Measurements from ENCODE around the gene GNLY. TPM values are rescaled to one million over a fixed set of nuclear protein-coding genes. Genes with fewer than 3 reads are reported as not detected.
A peak's percentile ranks its signal among the peaks of the same experiment; 100 is the strongest.

The GNLY gene
- total and polyA plus RNA-seq, 7 experiments from 2014 or later: 5.9 to 780 (median 13.5) TPM

DNA sequence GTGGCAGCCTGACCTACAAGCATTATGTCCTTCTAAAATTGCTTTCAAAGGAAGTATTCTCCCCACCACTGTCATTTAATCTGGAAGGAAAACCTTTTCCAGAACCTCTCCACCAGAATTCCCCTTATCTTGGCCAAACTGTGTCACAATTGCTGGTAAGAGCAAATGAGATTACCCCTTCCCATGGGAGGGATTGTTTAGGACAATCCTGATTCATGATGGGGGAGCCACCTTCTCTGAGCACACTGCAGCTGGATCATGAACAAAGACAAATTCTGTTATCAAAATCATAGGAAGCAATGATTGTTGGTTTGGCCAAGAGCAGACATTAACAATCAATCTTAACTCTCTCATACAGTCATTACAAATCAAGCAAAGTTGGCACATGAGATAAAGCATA is 41.5 kb downstream of the GNLY start:
- no peak overlapping the region for H3K4me3 Mint-ChIP-seq
- CTCF ChIA-PET: interaction anchor here (0.5 kb wide), 1 partner anchor 211 kb away, joined by 3 read pairs; no protein-coding TSS in a partner anchor

DNA sequence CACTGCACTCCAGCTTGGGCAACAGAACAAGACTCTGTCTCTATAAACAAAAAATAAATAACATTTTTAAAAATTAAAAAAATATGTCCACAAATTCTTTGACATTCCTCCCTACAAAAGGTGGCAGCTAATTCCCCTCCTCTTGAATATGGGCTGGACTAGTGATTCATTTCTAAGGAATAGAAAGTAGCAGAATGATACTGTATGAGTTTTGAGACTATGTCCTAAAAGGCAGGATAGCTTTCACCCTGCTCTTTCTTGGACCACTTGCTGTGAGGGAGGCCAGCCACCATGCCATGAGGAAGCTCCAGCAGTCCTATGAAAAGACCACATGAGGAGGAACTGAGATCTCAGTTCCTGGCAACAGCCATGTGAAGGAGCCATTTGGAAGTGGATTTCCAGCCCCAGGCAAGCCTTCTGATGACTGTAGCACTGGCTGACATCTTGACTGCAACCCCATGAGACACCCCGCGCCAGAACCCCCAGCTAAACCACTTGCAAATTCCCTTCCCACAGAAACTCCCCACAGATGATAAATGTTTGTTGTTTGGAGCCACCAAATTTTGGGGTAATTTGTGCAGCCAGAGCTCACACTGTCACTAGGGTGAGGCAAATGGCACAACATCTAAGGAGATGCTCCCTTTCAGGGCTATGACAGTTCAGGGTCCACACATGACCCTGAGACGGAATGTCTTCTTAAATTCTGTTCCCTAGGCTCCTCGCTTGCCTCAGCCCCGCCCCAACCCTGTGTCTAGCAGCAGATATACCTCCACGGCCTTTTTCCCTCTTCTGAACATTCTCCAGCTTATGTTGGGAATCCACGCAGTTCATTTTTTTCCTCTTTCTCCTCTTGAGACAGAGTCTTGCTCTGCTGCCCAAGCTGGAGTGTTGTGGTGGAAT is 42.5 kb downstream of the GNLY start:
- Mint-ChIP-seq H3K27me3 (peaks cover 2 to 52% (median 15%) of the 10 kb centered on the region in 5 donors), H3K4me1 (no peaks in the 10 kb centered on the region), H3K9me3 (peaks cover 0 to 1% (median 0%) of the 10 kb centered on the region in 11 donors), H3K36me3 (no peaks in the 10 kb centered on the region), H3K27ac (no peak overlapping the region), H3K4me3 (no peak overlapping the region)
- H3K36me3 ChIP-seq (ENCODE audit: control insufficient read depth in 2 of 3, insufficient read depth in 3 of 3, low read length in 3 of 3): no peaks in the 10 kb centered on the region
- ATAC-seq (no peak), DNase-seq (no peak)
- ChIA-PET POLR2A (no interaction called here), CTCF (interaction anchor here (0.9 to 1.0 kb wide), 3 partner anchors 12 to 29 kb away, joined by 3 to 4 read pairs (median 3); no protein-coding TSS in a partner anchor)
- H3K27ac ChIP-seq (ENCODE audit: low read depth, low read length): no peak overlapping the region
- no peaks in the 10 kb centered on the region for H3K4me1 ChIP-seq (ENCODE audit: control insufficient read depth in 2 of 2, insufficient read depth in 2 of 2, low read length in 2 of 2)
- H3K27me3 ChIP-seq (ENCODE audit: control insufficient read depth in 2 of 2, insufficient read depth in 2 of 2, low read length in 2 of 2): no peaks in the 10 kb centered on the region
- intact Hi-C loops (cut with micrococcal nuclease): no loop called here
- H3K4me3 ChIP-seq (ENCODE audit: low read length): no peak overlapping the region
- no peaks in the 10 kb centered on the region for H3K9me3 ChIP-seq (ENCODE audit: control insufficient read depth in 2 of 3, low read length in 3 of 3)

More for the DNA sequence above, 41.5 kb downstream of the GNLY start:
- H3K27ac Mint-ChIP-seq: no peak overlapping the region
- Histone ChIP-seq H3K9me3 (ENCODE audit: control insufficient read depth in 2 of 3, low read length in 3 of 3) (no peaks in the 10 kb centered on the region), H3K27me3 (ENCODE audit: control insufficient read depth in 2 of 2, insufficient read depth in 2 of 2, low read length in 2 of 2) (no peaks in the 10 kb centered on the region), H3K4me3 (ENCODE audit: low read length) (no peak overlapping the region), H3K27ac (ENCODE audit: low read depth, low read length) (no peak overlapping the region), H3K36me3 (ENCODE audit: control insufficient read depth in 2 of 3, insufficient read depth in 3 of 3, low read length in 3 of 3) (no peaks in the 10 kb centered on the region), H3K4me1 (ENCODE audit: control insufficient read depth in 2 of 2, insufficient read depth in 2 of 2, low read length in 2 of 2) (no peaks in the 10 kb centered on the region)
- no peaks in the 10 kb centered on the region for H3K36me3 Mint-ChIP-seq
- DNase-seq: no peak
- intact Hi-C loops (cut with micrococcal nuclease): no loop called here
- POLR2A ChIA-PET: no interaction called here
- H3K27me3 Mint-ChIP-seq: peaks cover 0 to 45% (median 11%) of the 10 kb centered on the region in 5 donors
- peaks cover 0 to 1% (median 0%) of the 10 kb centered on the region in 11 donors for H3K9me3 Mint-ChIP-seq
- no peak for ATAC-seq
- no peaks in the 10 kb centered on the region for H3K4me1 Mint-ChIP-seq

- DNase-seq: no peak
- Histone ChIP-seq H3K27me3 (ENCODE audit: control insufficient read depth in 2 of 2, insufficient read depth in 2 of 2, low read length in 2 of 2) (no peaks in the 10 kb centered on the region), H3K4me1 (ENCODE audit: control insufficient read depth in 2 of 2, insufficient read depth in 2 of 2, low read length in 2 of 2) (no peaks in the 10 kb centered on the region), H3K36me3 (ENCODE audit: control insufficient read depth in 2 of 3, insufficient read depth in 3 of 3, low read length in 3 of 3) (no peaks in the 10 kb centered on the region), H3K9me3 (ENCODE audit: control insufficient read depth in 2 of 3, low read length in 3 of 3) (no peaks in the 10 kb centered on the region), H3K4me3 (ENCODE audit: low read length) (no peak overlapping the region), H3K27ac (ENCODE audit: low read depth, low read length) (no peak overlapping the region)
- H3K36me3 Mint-ChIP-seq: no peaks in the 10 kb centered on the region
- intact Hi-C loops (cut with micrococcal nuclease): no loop called here
- no peak for ATAC-seq
- POLR2A ChIA-PET: no interaction called here
- peaks cover 10 to 60% (median 18%) of the 10 kb centered on the region in 5 donors for H3K27me3 Mint-ChIP-seq
- H3K4me3 Mint-ChIP-seq: no peak overlapping the region
- peaks cover 0 to 1% (median 0%) of the 10 kb centered on the region in 11 donors for H3K9me3 Mint-ChIP-seq
- CTCF ChIA-PET: interaction anchor here (0.9 to 1.0 kb wide), 2 partner anchors 12 to 30 kb away, joined by 3 to 4 read pairs; no protein-coding TSS in a partner anchor
- H3K4me1 Mint-ChIP-seq: no peaks in the 10 kb centered on the region
- no peak overlapping the region for H3K27ac Mint-ChIP-seq
Measured at GRCh38 chr2:85737481-85737880, 43.3 kb downstream of the GNLY start.

DNA sequence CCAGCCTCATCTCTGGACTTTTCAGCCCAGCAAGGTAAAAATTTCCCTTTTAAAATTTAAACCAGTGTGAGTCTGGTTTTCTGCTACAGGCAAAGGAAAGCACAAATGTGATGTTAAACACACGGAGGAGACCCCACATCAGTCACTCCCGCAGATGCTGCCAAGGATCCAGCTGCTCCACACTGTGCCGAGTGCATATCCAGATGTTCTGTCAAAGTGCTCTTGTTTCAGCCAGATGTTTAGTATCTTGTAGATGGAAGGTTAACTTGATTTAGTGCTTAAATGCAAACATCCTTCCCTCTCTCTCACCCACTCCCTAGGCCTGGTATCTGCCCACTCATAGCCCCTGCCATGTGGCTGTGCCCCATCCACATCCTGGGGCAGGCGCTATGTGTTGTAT is 43.8 kb downstream of the GNLY start:
- Mint-ChIP-seq H3K4me3 (no peak overlapping the region), H3K27me3 (peaks cover 15 to 65% (median 23%) of the 10 kb centered on the region in 5 donors), H3K9me3 (peaks cover 0 to 1% (median 0%) of the 10 kb centered on the region in 11 donors), H3K4me1 (peaks cover 0 to 3% (median 0%) of the 10 kb centered on the region in 7 donors), H3K27ac (no peak overlapping the region), H3K36me3 (no peaks in the 10 kb centered on the region)
- H3K27ac ChIP-seq (ENCODE audit: low read depth, low read length): no peak overlapping the region
- no peaks in the 10 kb centered on the region for H3K9me3 ChIP-seq (ENCODE audit: control insufficient read depth in 2 of 3, low read length in 3 of 3)
- no peaks in the 10 kb centered on the region for H3K27me3 ChIP-seq (ENCODE audit: control insufficient read depth in 2 of 2, insufficient read depth in 2 of 2, low read length in 2 of 2)
- no peak overlapping the region for H3K4me3 ChIP-seq (ENCODE audit: low read length)
- H3K36me3 ChIP-seq (ENCODE audit: control insufficient read depth in 2 of 3, insufficient read depth in 3 of 3, low read length in 3 of 3): no peaks in the 10 kb centered on the region
- H3K4me1 ChIP-seq (ENCODE audit: control insufficient read depth in 2 of 2, insufficient read depth in 2 of 2, low read length in 2 of 2): no peaks in the 10 kb centered on the region
- intact Hi-C loops (cut with micrococcal nuclease): no loop called here
- DNase-seq (no peak), ATAC-seq (no peak)
- ChIA-PET POLR2A (no interaction called here), CTCF (no interaction called here)

- H3K27ac ChIP-seq (ENCODE audit: low read depth, low read length): no peak overlapping the region
- intact Hi-C loops (cut with micrococcal nuclease): no loop called here
- no peak for ATAC-seq
Measured at GRCh38 chr2:85740193-85740592, 46.0 kb downstream of the GNLY start.

GRCh38 chr2:85741211-85741832 is 47.2 kb downstream of the GNLY start:
- no peak for DNase-seq
- H3K27ac ChIP-seq (ENCODE audit: low read depth, low read length): no peak overlapping the region
- Mint-ChIP-seq H3K4me1 (peaks cover 0 to 3% (median 0%) of the 10 kb centered on the region in 7 donors), H3K4me3 (no peak overlapping the region), H3K9me3 (peaks cover 0 to 1% (median 0%) of the 10 kb centered on the region in 11 donors), H3K27ac (peak overlapping the region in 2 of 9 donors; percentile 1 to 86), H3K36me3 (no peaks in the 10 kb centered on the region), H3K27me3 (peaks cover 13 to 70% (median 32%) of the 10 kb centered on the region in 5 donors)
- ChIA-PET POLR2A (interaction anchor here (0.5 kb wide), 1 partner anchor 420 kb away, joined by 4 read pairs; no protein-coding TSS in a partner anchor), CTCF (no interaction called here)
- no peaks in the 10 kb centered on the region for H3K27me3 ChIP-seq (ENCODE audit: control insufficient read depth in 2 of 2, insufficient read depth in 2 of 2, low read length in 2 of 2)
- no peak overlapping the region for H3K4me3 ChIP-seq (ENCODE audit: low read length)
- H3K4me1 ChIP-seq (ENCODE audit: control insufficient read depth in 2 of 2, insufficient read depth in 2 of 2, low read length in 2 of 2): no peaks in the 10 kb centered on the region
- ATAC-seq: no peak
- no peaks in the 10 kb centered on the region for H3K36me3 ChIP-seq (ENCODE audit: control insufficient read depth in 2 of 3, insufficient read depth in 3 of 3, low read length in 3 of 3)
- intact Hi-C loops (cut with micrococcal nuclease): no loop called here
- no peaks in the 10 kb centered on the region for H3K9me3 ChIP-seq (ENCODE audit: control insufficient read depth in 2 of 3, low read length in 3 of 3)

More at GRCh38 chr2:85740193-85740592, 46.0 kb downstream of the GNLY start:
- POLR2A ChIA-PET: no interaction called here
- CTCF ChIA-PET: interaction anchor here (2.1 kb wide), 1 partner anchor 11 kb away, joined by 11 read pairs; no protein-coding TSS in a partner anchor
- Histone ChIP-seq H3K4me1 (ENCODE audit: control insufficient read depth in 2 of 2, insufficient read depth in 2 of 2, low read length in 2 of 2) (no peaks in the 10 kb centered on the region), H3K27me3 (ENCODE audit: control insufficient read depth in 2 of 2, insufficient read depth in 2 of 2, low read length in 2 of 2) (no peaks in the 10 kb centered on the region), H3K9me3 (ENCODE audit: control insufficient read depth in 2 of 3, low read length in 3 of 3) (no peaks in the 10 kb centered on the region), H3K36me3 (ENCODE audit: control insufficient read depth in 2 of 3, insufficient read depth in 3 of 3, low read length in 3 of 3) (no peaks in the 10 kb centered on the region), H3K4me3 (ENCODE audit: low read length) (no peak overlapping the region)
- no peak for DNase-seq
- H3K4me1 Mint-ChIP-seq: peaks cover 0 to 3% (median 0%) of the 10 kb centered on the region in 7 donors
- H3K4me3 Mint-ChIP-seq: no peak overlapping the region
- H3K9me3 Mint-ChIP-seq: peaks cover 0 to 1% (median 0%) of the 10 kb centered on the region in 11 donors
- peaks cover 11 to 68% (median 34%) of the 10 kb centered on the region in 5 donors for H3K27me3 Mint-ChIP-seq
- H3K36me3 Mint-ChIP-seq: no peaks in the 10 kb centered on the region
- H3K27ac Mint-ChIP-seq: no peak overlapping the region
